GM12873 (cell line): ENCODE results near the gene SRSF4.

Experiments
- TF ChIP-seq, protein P1 (sequence below): IDR thresholded peaks from 2 replicates; pipeline ENCODE4 v1.5.1; 2012; ENCODE audit warnings: low read depth, mild to moderate bottlenecking, moderate library complexity, low read length, control low read depth; ENCODE audit not compliant: insufficient read depth; ENCODE audit errors: missing control alignments

The SRSF4 gene

DNA sequence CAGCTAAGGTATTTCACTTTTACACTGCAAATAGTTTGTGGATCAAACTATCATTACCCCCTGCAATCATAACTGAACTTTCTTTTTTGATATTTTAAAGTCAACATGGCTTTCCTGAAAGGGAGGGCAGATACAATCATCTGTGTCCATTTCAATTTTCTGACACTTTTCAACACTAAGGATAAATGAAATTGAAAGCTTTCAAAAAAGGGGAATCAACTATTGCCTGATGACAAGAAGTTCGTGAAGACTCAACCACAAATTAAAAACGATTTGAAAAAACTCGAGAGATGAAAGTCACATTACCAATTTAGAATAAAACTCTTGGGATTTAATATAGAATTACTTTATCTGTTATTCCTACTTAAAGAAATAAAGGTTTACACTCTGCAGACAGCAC, 11.7 kb downstream of the SRSF4 start:
- TF ChIP-seq, protein P1, sequence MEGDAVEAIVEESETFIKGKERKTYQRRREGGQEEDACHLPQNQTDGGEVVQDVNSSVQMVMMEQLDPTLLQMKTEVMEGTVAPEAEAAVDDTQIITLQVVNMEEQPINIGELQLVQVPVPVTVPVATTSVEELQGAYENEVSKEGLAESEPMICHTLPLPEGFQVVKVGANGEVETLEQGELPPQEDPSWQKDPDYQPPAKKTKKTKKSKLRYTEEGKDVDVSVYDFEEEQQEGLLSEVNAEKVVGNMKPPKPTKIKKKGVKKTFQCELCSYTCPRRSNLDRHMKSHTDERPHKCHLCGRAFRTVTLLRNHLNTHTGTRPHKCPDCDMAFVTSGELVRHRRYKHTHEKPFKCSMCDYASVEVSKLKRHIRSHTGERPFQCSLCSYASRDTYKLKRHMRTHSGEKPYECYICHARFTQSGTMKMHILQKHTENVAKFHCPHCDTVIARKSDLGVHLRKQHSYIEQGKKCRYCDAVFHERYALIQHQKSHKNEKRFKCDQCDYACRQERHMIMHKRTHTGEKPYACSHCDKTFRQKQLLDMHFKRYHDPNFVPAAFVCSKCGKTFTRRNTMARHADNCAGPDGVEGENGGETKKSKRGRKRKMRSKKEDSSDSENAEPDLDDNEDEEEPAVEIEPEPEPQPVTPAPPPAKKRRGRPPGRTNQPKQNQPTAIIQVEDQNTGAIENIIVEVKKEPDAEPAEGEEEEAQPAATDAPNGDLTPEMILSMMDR = no peak

DNA sequence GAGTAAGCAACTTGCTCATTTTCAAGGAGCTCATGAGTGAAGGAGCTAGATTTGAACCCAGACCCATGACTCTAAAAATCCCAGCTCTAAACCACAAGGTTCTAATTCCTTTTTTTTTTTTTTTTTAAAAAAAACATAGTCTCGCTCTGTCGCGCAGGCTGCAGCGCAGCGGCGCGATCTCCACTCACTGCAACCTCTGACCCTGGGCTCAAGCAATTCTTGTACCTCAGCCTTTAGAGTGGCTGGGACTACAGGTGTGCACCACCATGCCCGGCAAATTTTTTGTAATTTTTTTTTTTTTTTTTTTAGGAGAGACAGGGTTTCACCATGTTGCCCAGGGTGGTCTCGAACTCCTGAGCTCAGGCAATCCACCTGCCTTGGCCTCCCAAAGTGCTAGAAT, 13.8 kb downstream of the SRSF4 start:
- TF ChIP-seq, protein P1 = no peak

DNA sequence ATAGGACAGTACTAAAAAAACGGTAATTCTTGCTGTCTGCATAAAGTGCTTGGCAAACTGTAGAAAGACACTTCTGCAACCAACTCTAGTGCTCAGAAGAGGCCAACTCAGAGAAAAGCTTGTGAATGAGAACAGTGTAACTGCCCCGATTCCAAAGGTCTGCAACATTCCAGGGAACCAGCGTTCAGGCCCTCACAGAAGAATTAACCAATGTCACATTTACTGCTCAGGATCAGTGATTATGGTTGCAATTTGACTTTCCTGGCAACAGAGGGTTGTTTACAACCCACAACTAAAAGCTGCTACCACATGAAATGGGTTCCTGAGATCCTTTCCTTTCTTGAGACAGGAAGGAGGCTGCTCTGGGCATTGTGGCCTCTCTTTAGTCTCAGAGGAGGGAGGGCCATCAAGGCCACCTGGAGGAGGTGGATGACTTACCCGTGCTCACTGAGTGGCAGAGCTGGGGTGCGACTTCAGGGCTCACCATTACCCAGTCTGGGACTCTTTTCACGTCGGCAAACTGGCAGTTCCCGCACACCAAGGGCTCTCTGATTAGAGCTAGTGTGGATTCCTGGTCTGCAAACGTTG, 15.3 kb downstream of the SRSF4 start:
- TF ChIP-seq, protein P1 = no peak

DNA sequence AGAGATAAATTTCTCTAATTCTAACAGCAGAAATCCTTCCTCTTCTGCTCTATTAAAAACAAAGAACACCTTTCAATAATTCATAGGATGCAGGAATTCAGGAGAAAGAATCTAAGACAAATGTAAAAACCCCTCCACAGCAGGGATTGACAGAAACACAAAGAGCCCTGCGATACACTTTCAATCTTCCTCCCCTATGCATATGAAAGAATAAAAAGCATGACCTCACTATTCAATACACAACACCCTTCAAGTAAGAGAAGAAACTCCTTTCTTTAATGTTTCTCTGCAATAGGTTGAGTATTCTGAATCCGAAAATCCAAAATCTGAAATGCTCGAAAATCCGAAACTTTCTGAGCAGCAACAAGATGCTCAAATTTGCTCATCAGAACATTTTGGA, 17.1 kb downstream of the SRSF4 start:
- TF ChIP-seq, protein P1 = no peak

DNA sequence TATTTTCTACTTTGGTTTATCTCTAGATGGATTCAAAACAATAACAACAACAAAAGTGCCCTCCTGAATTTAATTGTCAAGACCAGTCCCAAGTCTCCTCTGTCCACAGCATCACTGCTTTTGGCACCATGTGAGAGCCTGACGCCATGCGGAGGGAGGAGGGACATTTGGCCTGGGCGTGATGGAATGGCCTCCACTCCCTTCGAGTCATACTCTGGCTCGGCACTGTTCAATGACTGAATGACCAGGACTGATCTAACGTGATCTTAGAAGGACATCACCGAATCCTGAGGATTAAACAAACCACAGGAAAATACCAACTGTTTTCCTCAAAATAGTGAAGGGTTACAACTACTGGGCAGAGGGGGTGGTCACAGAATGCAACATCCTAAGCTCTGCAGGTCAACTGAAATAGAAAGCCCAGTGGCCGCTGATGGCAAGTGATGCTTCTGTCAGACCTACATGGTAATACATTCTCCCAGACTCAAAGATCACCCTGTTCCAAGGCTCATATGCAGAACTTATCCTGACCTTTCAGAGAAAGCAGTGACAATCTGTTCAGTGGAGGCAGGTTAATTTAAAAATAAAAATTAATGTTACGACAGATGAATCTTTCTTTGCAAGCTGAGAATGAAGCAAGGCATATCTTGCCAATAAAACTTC, 19.1 kb downstream of the SRSF4 start:
- TF ChIP-seq, protein P1 = no peak

DNA sequence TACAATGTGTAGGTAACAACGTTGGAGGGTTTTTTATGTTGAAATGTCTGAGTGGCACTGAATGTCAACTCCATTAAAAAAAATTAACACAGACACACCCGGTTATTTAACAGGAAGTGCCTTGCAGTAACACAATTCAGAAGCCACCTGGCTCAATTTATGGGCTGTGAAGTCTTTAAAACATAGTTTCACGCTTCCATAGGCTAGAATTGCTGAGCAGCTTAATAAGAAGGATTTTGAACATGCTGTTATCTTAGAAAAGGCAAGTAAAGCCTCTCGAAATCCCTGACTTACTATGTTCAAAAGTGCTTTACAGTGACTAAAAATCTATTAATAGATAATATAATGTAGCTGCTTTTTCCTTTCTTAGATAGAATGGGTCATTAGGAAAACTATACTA, 19.7 kb downstream of the SRSF4 start:
- TF ChIP-seq, protein P1 = no peak

DNA sequence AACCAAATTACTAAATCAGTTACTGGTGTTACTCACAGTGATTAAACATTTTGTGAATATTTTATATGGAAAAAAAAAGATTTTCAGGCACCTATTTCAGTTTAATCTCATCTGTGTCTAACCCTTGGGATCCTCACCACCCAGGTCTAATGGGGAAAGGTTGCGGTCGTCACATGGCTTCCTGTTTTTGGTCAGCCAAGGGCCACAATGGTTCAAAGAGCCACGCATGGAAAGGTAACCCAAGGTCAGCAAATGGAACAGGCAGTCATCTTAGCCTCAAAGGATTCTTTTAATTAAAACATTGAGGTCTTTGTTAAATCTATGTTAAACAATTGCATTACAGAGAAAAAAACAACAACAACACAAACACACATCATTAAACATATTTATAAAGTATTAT, 21.9 kb downstream of the SRSF4 start:
- TF ChIP-seq, protein P1 = no peak
